ENCODE measurements around the gene COMMD7. TPM values are rescaled to one million over a fixed set of nuclear protein-coding genes. Genes with fewer than 3 reads are reported as not detected.

The COMMD7 gene
- total and polyA plus RNA-seq, 2 experiments from 2014 or later: 62.7 to 106 TPM

- Histone ChIP-seq H3K4me3 (no peak overlapping the region), H3K36me3 (replicated peaks; ENCODE audit: insufficient read depth, low read depth) (no peaks in the 10 kb centered on the region), H3K27me3 (no peaks in the 10 kb centered on the region), H3K4me2 (no peak overlapping the region), H3K79me2 (peaks cover 6% of the 10 kb centered on the region), H4K20me1 (ENCODE audit: insufficient read depth, poor library complexity, severe bottlenecking) (no peaks in the 10 kb centered on the region), H2AFZ (no peak overlapping the region), H3K4me1 (ENCODE audit: insufficient read depth) (peaks cover 12% of the 10 kb centered on the region), H3K27ac (no peak overlapping the region), H3K9me3 (ENCODE audit: low read depth) (no peaks in the 10 kb centered on the region), H3K9me2 (replicated peaks; ENCODE audit: insufficient read depth) (no peaks in the 10 kb centered on the region)
- WGBS (ENCODE audit: low lambda C conversion rate, missing lambda C conversion rate): 99% methylated on average over 16 of the region's 16 CpGs
- TF ChIP-seq EZH2phosphoT487 (IDR thresholded peaks at IDR 0.05; ENCODE audit: low read depth, severe bottlenecking, unreplicated experiment): no peak
- no peak for TF ChIP-seq CTCF (IDR thresholded peaks at IDR 0.05; ENCODE audit: poor library complexity)
- TF ChIP-seq EZH2 (IDR thresholded peaks at IDR 0.05; ENCODE audit: borderline replicate concordance): no peak
- no peak for DNase-seq (ENCODE audit: low spot score)
Observed at GRCh38 chr20:32780278-32780677, 37.0 kb upstream of the COMMD7 start.

GRCh38 chr20:32779500-32780211 is 36.4 kb upstream of the COMMD7 start:
- H3K79me2 ChIP-seq: peaks cover 11% of the 10 kb centered on the region
- no peak overlapping the region for H2AFZ ChIP-seq
- TF ChIP-seq EZH2phosphoT487 (IDR thresholded peaks at IDR 0.05; ENCODE audit: low read depth, severe bottlenecking, unreplicated experiment): no peak
- TF ChIP-seq EZH2 (IDR thresholded peaks at IDR 0.05; ENCODE audit: borderline replicate concordance): no peak
- no peak for TF ChIP-seq CTCF (IDR thresholded peaks at IDR 0.05; ENCODE audit: poor library complexity)
- 86% methylated on average over 9 of the region's 10 CpGs for WGBS (ENCODE audit: low lambda C conversion rate, missing lambda C conversion rate)
- H3K27ac ChIP-seq: no peak overlapping the region
- no peaks in the 10 kb centered on the region for H3K9me3 ChIP-seq (ENCODE audit: low read depth)
- no peak overlapping the region for H3K4me2 ChIP-seq
- no peaks in the 10 kb centered on the region for H4K20me1 ChIP-seq (ENCODE audit: insufficient read depth, poor library complexity, severe bottlenecking)
- no peaks in the 10 kb centered on the region for H3K36me3 ChIP-seq (replicated peaks; ENCODE audit: insufficient read depth, low read depth)
- DNase-seq (ENCODE audit: low spot score): no peak
- H3K9me2 ChIP-seq (replicated peaks; ENCODE audit: insufficient read depth): no peaks in the 10 kb centered on the region
- H3K27me3 ChIP-seq: no peaks in the 10 kb centered on the region
- H3K4me3 ChIP-seq: no peak overlapping the region
- peaks cover 12% of the 10 kb centered on the region for H3K4me1 ChIP-seq (ENCODE audit: insufficient read depth)

- peak overlapping the region; percentile 43 for H2AFZ ChIP-seq
- no peak overlapping the region for H3K4me2 ChIP-seq
Observed at GRCh38 chr20:32777177-32777956, 34.1 kb upstream of the COMMD7 start.

More at GRCh38 chr20:32777177-32777956, 34.1 kb upstream of the COMMD7 start:
- H3K9me2 ChIP-seq (replicated peaks; ENCODE audit: insufficient read depth): no peaks in the 10 kb centered on the region
- H3K27me3 ChIP-seq: no peaks in the 10 kb centered on the region
- H3K36me3 ChIP-seq (replicated peaks; ENCODE audit: insufficient read depth, low read depth): no peaks in the 10 kb centered on the region
- H4K20me1 ChIP-seq (ENCODE audit: insufficient read depth, poor library complexity, severe bottlenecking): no peaks in the 10 kb centered on the region
- DNase-seq (ENCODE audit: low spot score): no peak
- H3K4me3 ChIP-seq: no peak overlapping the region
- H3K79me2 ChIP-seq: peaks cover 17% of the 10 kb centered on the region
- H3K9me3 ChIP-seq (ENCODE audit: low read depth): no peaks in the 10 kb centered on the region
- H3K4me1 ChIP-seq (ENCODE audit: insufficient read depth): peaks cover 14% of the 10 kb centered on the region
- 81% methylated on average over 8 of the region's 8 CpGs for WGBS (ENCODE audit: low lambda C conversion rate, missing lambda C conversion rate)
- TF ChIP-seq EZH2phosphoT487 (IDR thresholded peaks at IDR 0.05; ENCODE audit: low read depth, severe bottlenecking, unreplicated experiment) (no peak), EZH2 (IDR thresholded peaks at IDR 0.05; ENCODE audit: borderline replicate concordance) (no peak), CTCF (IDR thresholded peaks at IDR 0.05; ENCODE audit: poor library complexity) (no peak)
- H3K27ac ChIP-seq: peak overlapping the region; percentile 4

Measured in hepatocyte (in vitro differentiated cells).